Ovary (tissue), 9 donors: ENCODE measurements around the gene NRSN2. TPM values are rescaled to one million over a fixed set of nuclear protein-coding genes. Genes with fewer than 3 reads are reported as not detected.
"Not testable (repeated sequence)": the region's sequence is repeated elsewhere in the genome, so short reads cannot be mapped to it uniquely, and the experiment has no call there.

Experiments
- DNase-seq, 5 donors: peaks; one replicate each; pipeline ENCODE4 v3.0.0-alpha.2; 2019 to 2020
- H3K27ac ChIP-seq, 2 donors: fragments of 200-600 bp; one replicate each; pipeline versions ENCODE4 v1.5.1 to v1.8.0; 2019 to 2022
- H3K27me3 ChIP-seq: fragments of 200-600 bp; one replicate; pipeline ENCODE4 v1.8.0; 2022
- H3K36me3 ChIP-seq: fragments of 200-600 bp; sonication (generic); one replicate; pipeline ENCODE4 v1.5.1; 2019
- H3K4me1 ChIP-seq: one replicate; pipeline ENCODE4 v1.8.1; 2013; ENCODE audit warnings: mild to moderate bottlenecking, moderate library complexity; ENCODE audit not compliant: insufficient read depth
- H3K4me3 ChIP-seq: fragments of 200-600 bp; sonication (generic); one replicate; pipeline ENCODE4 v1.5.1; 2017
- H3K9me3 ChIP-seq, 2 donors: fragments of 200-600 bp in 1 of 2; sonication (generic) in 1 of 2; one replicate each; pipeline versions ENCODE4 v1.5.1 to v1.8.1; 2013 to 2019; ENCODE audit warnings: mild to moderate bottlenecking in 1 of 2, moderate library complexity in 1 of 2
- CTCF ChIP-seq, 3 donors: fragments of 450-650 bp in 2 of 3; fragments of 200-600 bp in 1 of 3; IDR thresholded peaks; one replicate each; pipeline versions ENCODE4 v1.5.1 to v1.8.0; 2016 to 2022; ENCODE audit warnings: antibody characterized with exemption in 3 of 3, mild to moderate bottlenecking in 1 of 3
- EP300 ChIP-seq: sonication (generic); formaldehyde crosslinking; IDR thresholded peaks from one replicate; pipeline ENCODE4 v1.6.1; 2017; ENCODE audit warnings: antibody characterized with exemption
- POLR2A ChIP-seq: fragments of 450-650 bp; IDR thresholded peaks from one replicate; pipeline ENCODE4 v1.6.1; 2017; ENCODE audit warnings: antibody characterized with exemption, mild to moderate bottlenecking, moderate library complexity
- WGBS, 3 donors: extraction: QIAGEN DNeasy Blood & Tissue Kit in 1 of 3; methylation state at CpG; one replicate each; pipeline versions ENCODE4 v1.1.5 to v1.1.7; 2013 to 2017; 5-methylcytosine and 5-hydroxymethylcytosine counted together
- intact Hi-C, 4 donors: fragments of 100-400 bp; cut with DNase I; formaldehyde crosslinking; loops; one replicate each; pipeline versions ENCODE4 v1.11.0 to v1.15.1; 2022 to 2023
- polyA plus RNA-seq, 2 donors: library from polyadenylated mRNA; stranded (reverse); fragments of 200-250 nt in 1 of 2; fragments of 350-450 nt in 1 of 2; fragmentation: Illumina TruSeq in 1 of 2; extraction: RNeasy Lipid Tissue Mini Kit (QIAGEN cat#74804) in 1 of 2; gene quantifications; one replicate each; pipeline ENCODE4 v1.2.3, GENCODE V29; 2013 to 2014
- total RNA-seq, 7 donors: library from RNA; depleted of rRNA in 2 of 7; stranded (reverse); fragments of >200 nt in 2 of 7; fragmentation: NEBNext Ultra II Directional in 3 of 7; extraction: Animal tissue kit (Norgen Biotek cat#: 25700) in 3 of 7; gene quantifications; one replicate each; pipeline versions ENCODE4 v1.1.0 to v1.2.4, GENCODE V29; 2016 to 2023
- donor health status: DM: no; HTN: no; CAD: no; lungs with moderate emphysema.
- donor health status: DM: no; HTN: no; CAD: no.
- donor health status: Bipolar disorder and iron deficiency.
- donor health status: DM: yes; HTN: yes; CAD: no.
- donor health status: DM: no; HTN: no; CAD: no.
- donor health status: DM: yes; HTN: yes; CAD: no.

Gene NRSN2
- total and polyA plus RNA-seq, 9 donors: 20.5 to 77.9 (median 43.2) TPM

GRCh38 chr20:347640-348484, 951 bp downstream of the NRSN2 start:
- Histone ChIP-seq H3K36me3 (no peaks in the 10 kb centered on the region), H3K4me3 (peak overlapping the region; percentile 80), H3K27me3 (no peaks in the 10 kb centered on the region), H3K27ac (peak overlapping the region; percentile 69 to 98), H3K9me3 (no peaks in the 10 kb centered on the region), H3K4me1 (peaks cover 7% of the 10 kb centered on the region)
- intact Hi-C loops: loop anchor here in 1 of 4 donors (2.0 kb wide), 1 partner anchor 61 kb away; the partner anchor contains the start of gene RBCK1
- peak; percentile 96 to 99 (median 97) for DNase-seq
- no peak for TF ChIP-seq EP300
- TF ChIP-seq CTCF (IDR thresholded peaks at IDR 0.05): peak in 1 of 3 donors; percentile 20
- TF ChIP-seq POLR2A: peak; percentile 68
- 1% methylated on average over 48 to 61 of the region's 61 CpGs for WGBS, 3 donors

GRCh38 chr20:348972-349841, 2.3 kb downstream of the NRSN2 start:
- DNase-seq: peak in 1 of 5 donors; percentile 34
- Histone ChIP-seq H3K9me3 (no peaks in the 10 kb centered on the region), H3K27me3 (no peaks in the 10 kb centered on the region), H3K4me3 (no peak overlapping the region), H3K36me3 (no peaks in the 10 kb centered on the region), H3K4me1 (peaks cover 7% of the 10 kb centered on the region), H3K27ac (no peak overlapping the region)
- intact Hi-C loops: loop anchor here in 1 of 4 donors (2.0 kb wide), 1 partner anchor 60 kb away; the partner anchor contains the start of gene RBCK1
- 86 to 88% (median 87%) methylated on average over 19 of the region's 19 CpGs for WGBS, 3 donors
- TF ChIP-seq CTCF (IDR thresholded peaks at IDR 0.05): no peak
- no peak for TF ChIP-seq EP300
- TF ChIP-seq POLR2A: no peak

GRCh38 chr20:353166-353565, 6.3 kb downstream of the NRSN2 start:
- H3K4me1 ChIP-seq: peaks cover 2% of the 10 kb centered on the region
- H3K36me3 ChIP-seq: no peaks in the 10 kb centered on the region
- no peak for DNase-seq
- TF ChIP-seq CTCF (IDR thresholded peaks at IDR 0.05): no peak
- no peak for TF ChIP-seq EP300
- no peak for TF ChIP-seq POLR2A
- no peak overlapping the region for H3K27ac ChIP-seq
- H3K4me3 ChIP-seq: no peak overlapping the region
- intact Hi-C loops: loop anchor here (2.0 to 10.0 kb wide), 4 partner anchors 109 to 312 kb away; partner anchors contain the start of gene TBC1D20 (in 1 of the 4)
- no peaks in the 10 kb centered on the region for H3K27me3 ChIP-seq
- 75 to 83% (median 76%) methylated on average over 13 of the region's 13 CpGs for WGBS, 3 donors
- no peaks in the 10 kb centered on the region for H3K9me3 ChIP-seq

- WGBS, 3 donors: 15 to 16% (median 15%) methylated on average over 14 of the region's 14 CpGs
- Histone ChIP-seq H3K27me3 (no peaks in the 10 kb centered on the region), H3K36me3 (no peaks in the 10 kb centered on the region), H3K9me3 (no peaks in the 10 kb centered on the region), H3K4me3 (no peak overlapping the region), H3K27ac (no peak overlapping the region), H3K4me1 (no peaks in the 10 kb centered on the region)
- TF ChIP-seq CTCF (IDR thresholded peaks at IDR 0.05) (peak; percentile 78 to 93 (median 86)), EP300 (no peak)
- intact Hi-C loops: loop anchor here in 3 of 4 donors (5.0 to 10.0 kb wide), 3 partner anchors 108 to 310 kb away; partner anchors contain the start of gene TBC1D20 (in 1 of the 3)
- DNase-seq: peak; percentile 65 to 81 (median 79)
These were observed 7.5 kb downstream of the NRSN2 start for GRCh38 chr20:354298-354977.

- not testable (repeated sequence) for H3K4me3 ChIP-seq, H3K9me3 ChIP-seq, H3K36me3 ChIP-seq, H3K27me3 ChIP-seq, H3K4me1 ChIP-seq, DNase-seq, H3K27ac ChIP-seq
- WGBS, 3 donors: 73 to 86% (median 79%) methylated on average over 2 of the region's 2 CpGs
- intact Hi-C loops: loop anchor here in 2 of 4 donors (5.0 to 10.0 kb wide), 3 partner anchors 291 to 386 kb away; no protein-coding TSS in a partner anchor
These were observed 9.2 kb downstream of the NRSN2 start for GRCh38 chr20:356154-356553.
